GM12878 (cell line): ENCODE measurements around the gene RBBP6. TPM values are rescaled to one million over a fixed set of nuclear protein-coding genes. Genes with fewer than 3 reads are reported as not detected.

Experiments
- ATAC-seq: fragments of 200-7000 bp; cut with Tn5 transposase; 3 replicates; pipeline ENCODE4 v1.9.1; 2020; ENCODE audit warnings: mild to moderate bottlenecking, moderate library complexity
- BruUV-seq: library from RNA; stranded (reverse); fragments of 400-500 nt; replicated peaks from 2 replicates; lab custom pipeline; 2021; lab: Mats Ljungman, UMichigan
- CTCF ChIA-PET: fragments of 300-600 bp; sonication (Branson Sonifier 250); formaldehyde crosslinking; extraction: SDS; loops from one replicate; lab custom pipeline; 2021; ENCODE audit warnings: inconsistent platforms; lab: Yijun Ruan, JAX
- POLR2A ChIA-PET: fragments of 350-600 bp; formaldehyde crosslinking; extraction: SDS; loops from one replicate; lab custom pipeline; 2021; ENCODE audit warnings: inconsistent platforms; lab: Charles Lee
- RAD21 ChIA-PET: fragments of 300-600 bp; sonication (Branson Sonifier 250); formaldehyde crosslinking; loops from one replicate; lab custom pipeline; 2023; ENCODE audit warnings: antibody characterized with exemption; ENCODE audit not compliant: unreplicated experiment; lab: Charles Lee
- SMC1A ChIA-PET: fragments of 300-600 bp; sonication (Branson Sonifier 250); formaldehyde crosslinking; loops from one replicate; lab custom pipeline; 2023; ENCODE audit not compliant: unreplicated experiment, uncharacterized antibody; lab: Charles Lee
- DNase-seq: peaks from one replicate; pipeline ENCODE4 v3.0.0-alpha.2; 2011; ENCODE audit warnings: low read depth, low spot score
- FAIRE-seq: peaks from 3 replicates; lab custom pipeline; 2011; peaks lifted over from hg19 to GRCh38; lab: Jason Lieb, UNC
- H2AFZ ChIP-seq: 2 replicates; pipeline ENCODE4 v1.6.0; 2011; ENCODE audit warnings: low read depth, low read length, control low read depth; ENCODE audit not compliant: control insufficient read depth
- H3K27ac ChIP-seq: 2 replicates; pipeline ENCODE4 v1.5.1; 2011; ENCODE audit warnings: control low read depth; ENCODE audit not compliant: control insufficient read depth, insufficient read depth
- H3K27me3 ChIP-seq, 2 experiments: replicated peaks in 1 of 2; 2 replicates each; pipeline versions ENCODE4 v1.6.0 to v1.6.1; 2011; ENCODE audit warnings: low read length in 1 of 2; ENCODE audit not compliant: control insufficient read depth in 2 of 2, insufficient read depth in 2 of 2
- H3K36me3 ChIP-seq, 2 experiments: 2 replicates each; pipeline ENCODE4 v1.5.1; 2011; ENCODE audit warnings: low read length in 1 of 2; ENCODE audit not compliant: control insufficient read depth in 2 of 2, insufficient read depth in 2 of 2
- H3K4me1 ChIP-seq: 2 replicates; pipeline ENCODE4 v1.6.1; 2011; ENCODE audit warnings: mild to moderate bottlenecking, low read length, moderate library complexity, mixed read lengths; ENCODE audit not compliant: control insufficient read depth, insufficient read depth
- H3K4me2 ChIP-seq: 2 replicates; pipeline ENCODE4 v1.6.0; 2011; ENCODE audit warnings: control low read depth; ENCODE audit not compliant: control insufficient read depth, insufficient read depth
- H3K4me3 ChIP-seq: fragments of 200-600 bp; sonication (generic); 2 replicates; pipeline ENCODE4 v1.5.1; 2016
- H3K79me2 ChIP-seq: 2 replicates; pipeline ENCODE4 v1.6.0; 2011; ENCODE audit warnings: low read length; ENCODE audit not compliant: control insufficient read depth, insufficient read depth
- H3K9ac ChIP-seq: 2 replicates; pipeline ENCODE4 v1.8.0; 2011; ENCODE audit warnings: low read length, control low read depth, mixed read lengths; ENCODE audit not compliant: control insufficient read depth, insufficient read depth
- H3K9me3 ChIP-seq: replicated peaks from 3 replicates; pipeline ENCODE4 v1.5.1; 2011; ENCODE audit warnings: mild to moderate bottlenecking, low read length; ENCODE audit not compliant: control insufficient read depth, insufficient read depth
- H4K20me1 ChIP-seq: 2 replicates; pipeline ENCODE4 v1.6.0; 2011; ENCODE audit not compliant: control insufficient read depth, insufficient read depth
- CBX5 ChIP-seq: sonication (generic); IDR thresholded peaks from 2 replicates; pipeline ENCODE4 v1.6.1; 2016; ENCODE audit warnings: low read depth, moderate library complexity, mild to moderate bottlenecking, inconsistent platforms
- CHD2 ChIP-seq: IDR thresholded peaks from 2 replicates; pipeline ENCODE4 v1.6.1; 2011; ENCODE audit warnings: low read depth, low read length, improper control_type of control experiment, borderline replicate concordance
- MTA3 ChIP-seq: IDR thresholded peaks from 2 replicates; pipeline ENCODE4 v1.6.1; 2012; ENCODE audit warnings: low read length, inconsistent platforms, borderline replicate concordance
- PAX8 ChIP-seq: fragments of 450-650 bp; IDR thresholded peaks from 2 replicates; pipeline ENCODE4 v1.6.1; 2017; ENCODE audit warnings: mild to moderate bottlenecking, moderate library complexity
- STAT3 ChIP-seq: IDR thresholded peaks from 2 replicates; pipeline ENCODE4 v1.6.1; 2011; ENCODE audit warnings: low read depth, low read length, improper control_type of control experiment
- WGBS: methylation state at CpG from one replicate; pipeline ENCODE4 v1.1.6; 2016; ENCODE audit warnings: low lambda C conversion rate; ENCODE audit not compliant: insufficient replicate concordance, insufficient coverage; ENCODE audit errors: missing lambda C conversion rate; 5-methylcytosine and 5-hydroxymethylcytosine counted together
- in situ Hi-C: fragments of 300-500 bp; cut with MboI; formaldehyde crosslinking; loops from 9 replicates; pipeline ENCODE4 v1.14.3; 2018; ENCODE audit warnings: mixed read lengths
- intact Hi-C: fragments of 100-400 bp; cut with micrococcal nuclease; formaldehyde crosslinking; loops from one replicate; pipeline ENCODE4 v1.14.2; 2022; ENCODE audit not compliant: unreplicated experiment
- polyA plus RNA-seq, 11 experiments: library from polyadenylated mRNA; depleted of rRNA in 4 of 11; unstranded in 6 of 11; stranded (reverse) in 5 of 11; fragments of >200 nt; fragmentation: Nextera tagmentation in 4 of 11; fragmentation: Illumina TruSeq in 1 of 11; extraction: Ambion mirVana in 4 of 11; extraction: Trizol in 1 of 11; gene quantifications; 1 replicate in 1 of 11; 2 replicates in 10 of 11; pipeline versions ENCODE4 v1.2.1 to v1.2.3, GENCODE V29; 2011 to 2016; ENCODE audit warnings: inconsistent platforms in 2 of 11, missing spikeins in 2 of 11, low read depth in 1 of 11
- total RNA-seq, 4 experiments: library from RNA; depleted of rRNA in 3 of 4; stranded (reverse); fragments of >200 nt in 3 of 4; fragmentation: Illumina TruSeq in 1 of 4; extraction: Trizol in 1 of 4; gene quantifications; 2 replicates each; pipeline versions ENCODE4 v1.2.1 to v1.2.3, GENCODE V29; 2013 to 2021
- TF ChIP-seq, protein P1 (sequence below): fragments of 450-650 bp; conservative IDR thresholded peaks from 2 replicates; pipeline ENCODE4 v1.6.1; 2017; ENCODE audit warnings: mild to moderate bottlenecking, moderate library complexity

RBBP6 gene
- total and polyA plus RNA-seq, 10 of the 15 experiments (the other 5 are each of a cell fraction or from before 2014, with no cell fraction given): 16.9 to 80.2 (median 36.5) TPM

DNA sequence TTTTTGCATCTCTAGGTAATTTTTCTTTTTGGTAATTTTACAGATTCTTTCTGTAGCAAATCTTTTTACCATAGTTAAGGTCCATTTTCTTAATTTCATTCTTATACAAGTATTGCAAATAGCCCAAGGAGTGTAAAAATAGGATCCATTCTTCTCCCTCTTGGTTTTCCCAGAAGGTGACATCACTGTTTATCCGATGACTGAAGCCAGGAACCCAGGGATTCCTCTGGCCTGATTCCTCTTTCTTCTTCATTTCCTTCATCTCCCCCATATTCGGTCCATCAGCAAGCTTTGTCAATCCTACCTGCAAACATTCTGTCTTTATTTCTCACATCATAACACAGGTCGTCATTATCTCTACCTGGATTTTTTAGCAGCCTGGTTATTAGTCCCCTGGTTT lies 5.3 kb downstream of the RBBP6 start:
- peak overlapping the region; percentile 53 for H3K4me2 ChIP-seq
- DNase-seq (no peak), ATAC-seq (no peak), FAIRE-seq (no peak)
- H3K79me2 ChIP-seq: peaks cover 93% of the 10 kb centered on the region
- H3K36me3 ChIP-seq: peaks cover 0 to 14% of the 10 kb centered on the region in 2 experiments; a peak in 3 of 4 replicates
- in situ Hi-C loops: no loop called here
- no peak overlapping the region for H3K27ac ChIP-seq
- intact Hi-C loops: loop anchor here (5.0 kb wide), 1 partner anchor 118 kb away; no protein-coding TSS in a partner anchor
- ChIA-PET POLR2A (no interaction called here), CTCF (interaction anchor here (1.5 kb wide), 1 partner anchor 27 kb away, joined by 4 read pairs; no protein-coding TSS in a partner anchor), RAD21 (no interaction called here), SMC1A (no interaction called here)
- peaks cover 8% of the 10 kb centered on the region for H4K20me1 ChIP-seq
- peaks cover 3% of the 10 kb centered on the region; the same call in 1 of the 2 replicates for H3K4me1 ChIP-seq
- 58% methylated on average over 3 of the region's 3 CpGs for whole genome bisulfite sequencing
- H3K9me3 ChIP-seq: no peaks in the 10 kb centered on the region
- no peak for TF ChIP-seq CBX5
- no peak for TF ChIP-seq MTA3
- no peaks in the 10 kb centered on the region for H3K27me3 ChIP-seq
- no peak overlapping the region for H2AFZ ChIP-seq
- BruUV-seq: no TSS peak
- no peak overlapping the region for H3K9ac ChIP-seq
- H3K4me3 ChIP-seq: peak overlapping the region; percentile 43

DNA sequence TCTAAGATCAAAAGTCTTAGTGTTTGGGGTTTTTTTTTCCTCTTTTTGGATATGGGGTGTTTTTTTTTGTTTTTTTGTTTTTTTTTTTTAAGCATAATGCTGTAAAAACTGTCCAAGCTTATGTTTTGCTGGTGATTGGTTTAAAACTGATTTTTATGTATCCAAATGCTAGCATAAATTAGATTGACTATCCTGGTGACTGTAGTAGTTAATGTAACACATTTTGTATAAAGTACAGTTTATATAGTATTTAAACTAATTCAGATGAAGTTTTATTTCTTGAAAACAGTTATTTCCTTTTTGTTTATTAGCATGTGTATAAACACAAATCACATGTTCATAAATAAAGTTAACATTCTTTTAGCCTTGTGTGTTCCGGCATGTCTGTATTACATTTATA lies 10.9 kb downstream of the RBBP6 start:
- Histone ChIP-seq H2AFZ (no peak overlapping the region), H3K27ac (no peak overlapping the region), H3K27me3 (no peaks in the 10 kb centered on the region), H3K9me3 (no peaks in the 10 kb centered on the region), H4K20me1 (no peaks in the 10 kb centered on the region), H3K4me2 (no peak overlapping the region), H3K79me2 (peaks cover 50% of the 10 kb centered on the region), H3K4me1 (no peaks in the 10 kb centered on the region), H3K4me3 (no peak overlapping the region), H3K36me3 (peaks cover 0 to 26% of the 10 kb centered on the region in 2 experiments; a peak in 3 of 4 replicates), H3K9ac (no peak overlapping the region)
- BruUV-seq: no TSS peak
- ChIA-PET POLR2A (interaction anchor here (1.8 kb wide), 1 partner anchor 10 kb away, joined by 6 read pairs; no protein-coding TSS in a partner anchor), SMC1A (interaction anchor here (0.9 to 1.6 kb wide), 2 partner anchors 9 to 682 kb away, joined by 3 to 11 read pairs; no protein-coding TSS in a partner anchor), RAD21 (interaction anchor here (0.6 to 2.3 kb wide), 2 partner anchors 10 to 11 kb away, joined by 4 to 7 read pairs; partner anchors contain the start of gene RBBP6), CTCF (interaction anchor here (0.6 to 2.0 kb wide), 5 partner anchors 9 to 189 kb away, joined by 3 to 17 read pairs (median 3); partner anchors contain the start of gene RBBP6)
- DNase-seq (no peak), ATAC-seq (no peak), FAIRE-seq (no peak)
- in situ Hi-C loops: no loop called here
- intact Hi-C loops: no loop called here
- 100% methylated on average over 1 of the region's 1 CpG for WGBS
- TF ChIP-seq, protein P1, sequence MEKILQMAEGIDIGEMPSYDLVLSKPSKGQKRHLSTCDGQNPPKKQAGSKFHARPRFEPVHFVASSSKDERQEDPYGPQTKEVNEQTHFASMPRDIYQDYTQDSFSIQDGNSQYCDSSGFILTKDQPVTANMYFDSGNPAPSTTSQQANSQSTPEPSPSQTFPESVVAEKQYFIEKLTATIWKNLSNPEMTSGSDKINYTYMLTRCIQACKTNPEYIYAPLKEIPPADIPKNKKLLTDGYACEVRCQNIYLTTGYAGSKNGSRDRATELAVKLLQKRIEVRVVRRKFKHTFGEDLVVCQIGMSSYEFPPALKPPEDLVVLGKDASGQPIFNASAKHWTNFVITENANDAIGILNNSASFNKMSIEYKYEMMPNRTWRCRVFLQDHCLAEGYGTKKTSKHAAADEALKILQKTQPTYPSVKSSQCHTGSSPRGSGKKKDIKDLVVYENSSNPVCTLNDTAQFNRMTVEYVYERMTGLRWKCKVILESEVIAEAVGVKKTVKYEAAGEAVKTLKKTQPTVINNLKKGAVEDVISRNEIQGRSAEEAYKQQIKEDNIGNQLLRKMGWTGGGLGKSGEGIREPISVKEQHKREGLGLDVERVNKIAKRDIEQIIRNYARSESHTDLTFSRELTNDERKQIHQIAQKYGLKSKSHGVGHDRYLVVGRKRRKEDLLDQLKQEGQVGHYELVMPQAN: no peak
- TF ChIP-seq STAT3 (no peak), PAX8 (no peak), CHD2 (no peak)
